Esophagus muscularis mucosa (tissue), 4 donors: ENCODE measurements around the gene SPSB2. TPM values are rescaled to one million over a fixed set of nuclear protein-coding genes. Genes with fewer than 3 reads are reported as not detected.
"Not testable (repeated sequence)": the region's sequence is repeated elsewhere in the genome, so short reads cannot be mapped to it uniquely, and the experiment has no call there.

ENCODE experiments used
- DNase-seq: peaks from one replicate; pipeline ENCODE4 v3.0.0-alpha.2; 2017; ENCODE audit errors: extremely low spot score
- H3K27ac ChIP-seq, 4 donors: fragments of 200-600 bp; sonication (generic); replicated peaks in 1 of 4; 1 replicate in 3 of 4; 2 replicates in 1 of 4; pipeline ENCODE4 v1.5.1; 2016 to 2019; ENCODE audit warnings: mild to moderate bottlenecking in 1 of 4
- H3K27me3 ChIP-seq, 4 donors: fragments of 200-600 bp; sonication (generic); one replicate each; pipeline versions ENCODE4 v1.5.1 to v1.6.0; 2016 to 2019
- H3K36me3 ChIP-seq, 4 donors: fragments of 200-600 bp; sonication (generic); one replicate each; pipeline ENCODE4 v1.5.1; 2016 to 2019
- H3K4me1 ChIP-seq, 4 donors: fragments of 200-600 bp; sonication (generic); one replicate each; pipeline ENCODE4 v1.5.1; 2016 to 2019
- H3K4me3 ChIP-seq, 4 donors: fragments of 200-600 bp; sonication (generic); 1 replicate in 2 of 4; 2 replicates in 2 of 4; pipeline ENCODE4 v1.5.1; 2016 to 2019; ENCODE audit warnings: mild to moderate bottlenecking in 4 of 4, moderate library complexity in 1 of 4
- H3K9me3 ChIP-seq, 4 donors: fragments of 200-600 bp; sonication (generic); 1 replicate in 3 of 4; 2 replicates in 1 of 4; pipeline ENCODE4 v1.5.1; 2016 to 2019
- EP300 ChIP-seq: sonication (generic); formaldehyde crosslinking; IDR thresholded peaks from one replicate; pipeline ENCODE4 v1.6.1; 2017; ENCODE audit warnings: antibody characterized with exemption
- POLR2A ChIP-seq: fragments of 450-650 bp; IDR thresholded peaks from one replicate; pipeline ENCODE4 v1.6.1; 2017; ENCODE audit warnings: antibody characterized with exemption, moderate library complexity, mild to moderate bottlenecking, low read depth
- POLR2AphosphoS5 ChIP-seq, 2 donors: sonication (generic); formaldehyde crosslinking; IDR thresholded peaks; one replicate each; pipeline ENCODE4 v1.6.1; 2017; ENCODE audit warnings: antibody characterized with exemption in 2 of 2
- WGBS: methylation state at CpG from one replicate; pipeline ENCODE4 v1.1.5; 2018; 5-methylcytosine and 5-hydroxymethylcytosine counted together
- intact Hi-C: fragments of 100-400 bp; cut with DNase I; formaldehyde crosslinking; loops from one replicate; pipeline ENCODE4 v1.15.1; 2023
- total RNA-seq, 4 donors: library from RNA; depleted of rRNA; stranded (reverse); fragments of >200 nt; gene quantifications; one replicate each; pipeline versions ENCODE4 v1.1.0 to v1.2.1, GENCODE V29; 2016
- TF ChIP-seq, protein P1 (sequence below), 3 experiments: fragments of 200-600 bp in 2 of 3; fragments of 450-650 bp in 1 of 3; sonication (generic) in 2 of 3; IDR thresholded peaks; one replicate each; pipeline ENCODE4 v1.5.1; 2017 to 2019; ENCODE audit warnings: antibody characterized with exemption in 3 of 3, mild to moderate bottlenecking in 2 of 3, moderate library complexity in 1 of 3

SPSB2 gene
- total RNA-seq, 4 donors from 2014 or later = 4.2 to 10.8 (median 8.5) TPM

DNA sequence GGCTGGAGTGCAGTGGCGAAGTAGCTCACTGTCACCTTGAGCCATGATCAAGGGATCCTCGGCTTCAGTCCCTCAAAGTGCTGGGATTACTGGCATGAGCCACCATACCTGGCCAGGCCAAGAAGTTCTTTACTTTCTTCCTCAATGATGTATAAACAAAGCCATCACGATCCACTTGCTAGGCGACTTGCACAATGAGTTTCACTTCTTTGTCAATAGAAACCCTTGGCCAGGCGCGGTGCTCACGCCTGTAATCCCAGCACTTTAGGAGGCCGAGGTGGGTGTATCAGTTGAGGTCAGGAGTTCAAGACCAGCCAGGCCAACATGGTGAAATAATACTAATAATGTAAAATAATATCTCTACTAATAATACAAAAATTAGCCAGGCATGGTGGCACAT is 14.4 kb upstream of the SPSB2 start:
- 82% methylated on average over 8 of the region's 8 CpGs for WGBS
- H3K36me3 ChIP-seq = peaks cover 9 to 32% (median 19%) of the 10 kb centered on the region in 4 donors
- H3K27me3 ChIP-seq = no peaks in the 10 kb centered on the region
- H3K9me3 ChIP-seq = no peaks in the 10 kb centered on the region
- DNase-seq = no peak
- peaks cover 0 to 22% (median 16%) of the 10 kb centered on the region in 4 donors for H3K4me1 ChIP-seq
- H3K27ac ChIP-seq = no peak overlapping the region
- intact Hi-C loops = no loop called here
- TF ChIP-seq POLR2AphosphoS5 (IDR thresholded peaks at IDR 0.05) = no peak
- TF ChIP-seq EP300 = no peak
- TF ChIP-seq, protein P1, sequence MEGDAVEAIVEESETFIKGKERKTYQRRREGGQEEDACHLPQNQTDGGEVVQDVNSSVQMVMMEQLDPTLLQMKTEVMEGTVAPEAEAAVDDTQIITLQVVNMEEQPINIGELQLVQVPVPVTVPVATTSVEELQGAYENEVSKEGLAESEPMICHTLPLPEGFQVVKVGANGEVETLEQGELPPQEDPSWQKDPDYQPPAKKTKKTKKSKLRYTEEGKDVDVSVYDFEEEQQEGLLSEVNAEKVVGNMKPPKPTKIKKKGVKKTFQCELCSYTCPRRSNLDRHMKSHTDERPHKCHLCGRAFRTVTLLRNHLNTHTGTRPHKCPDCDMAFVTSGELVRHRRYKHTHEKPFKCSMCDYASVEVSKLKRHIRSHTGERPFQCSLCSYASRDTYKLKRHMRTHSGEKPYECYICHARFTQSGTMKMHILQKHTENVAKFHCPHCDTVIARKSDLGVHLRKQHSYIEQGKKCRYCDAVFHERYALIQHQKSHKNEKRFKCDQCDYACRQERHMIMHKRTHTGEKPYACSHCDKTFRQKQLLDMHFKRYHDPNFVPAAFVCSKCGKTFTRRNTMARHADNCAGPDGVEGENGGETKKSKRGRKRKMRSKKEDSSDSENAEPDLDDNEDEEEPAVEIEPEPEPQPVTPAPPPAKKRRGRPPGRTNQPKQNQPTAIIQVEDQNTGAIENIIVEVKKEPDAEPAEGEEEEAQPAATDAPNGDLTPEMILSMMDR (IDR thresholded peaks at IDR 0.05) = no peak
- TF ChIP-seq POLR2A = no peak
- H3K4me3 ChIP-seq = no peak overlapping the region

DNA sequence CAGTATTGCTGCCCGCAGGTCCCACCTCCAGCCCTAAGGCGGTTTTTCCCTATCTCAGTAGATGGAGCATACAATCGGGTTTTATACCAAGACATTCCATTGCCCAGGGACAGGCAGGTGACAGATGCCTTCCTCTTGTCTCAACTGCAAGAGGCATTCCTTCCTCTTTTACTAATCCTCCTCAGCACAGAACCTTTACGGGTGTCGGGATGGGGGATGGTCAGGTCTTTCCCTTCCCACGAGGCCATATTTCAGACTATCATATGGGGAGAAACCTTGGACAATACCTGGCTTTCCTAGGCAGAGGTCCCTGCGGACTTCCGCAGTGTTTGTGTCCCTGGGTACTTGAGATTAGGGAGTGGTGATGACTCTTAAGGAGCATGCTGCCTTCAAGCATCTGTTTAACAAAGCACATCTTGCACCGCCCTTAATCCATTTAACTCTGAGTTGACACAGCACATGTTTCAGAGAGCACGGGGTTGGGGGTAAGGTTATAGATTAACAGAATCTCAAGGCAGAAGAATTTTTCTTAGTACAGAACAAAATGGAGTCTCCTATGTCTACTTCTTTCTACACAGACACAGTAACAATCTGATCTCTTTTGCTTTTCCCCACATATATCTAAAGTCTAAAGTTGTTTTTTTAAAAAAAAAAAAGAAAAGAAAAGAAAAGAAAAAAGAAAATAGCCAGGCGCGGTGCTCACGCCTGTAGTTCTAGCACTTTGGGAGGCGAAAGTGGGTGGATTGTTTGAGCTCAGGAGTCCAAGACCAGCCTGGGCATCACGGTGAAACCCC is 13.3 kb upstream of the SPSB2 start:
- H3K9me3 ChIP-seq, intact Hi-C loops, H3K27ac ChIP-seq, H3K4me3 ChIP-seq, H3K27me3 ChIP-seq, DNase-seq: not testable (repeated sequence)
- Histone ChIP-seq H3K4me1 (peaks cover 0 to 12% (median 9%) of the 10 kb centered on the region in 4 donors), H3K36me3 (peaks cover 9 to 33% (median 21%) of the 10 kb centered on the region in 4 donors)
- 80% methylated on average over 10 of the region's 15 CpGs for WGBS

DNA sequence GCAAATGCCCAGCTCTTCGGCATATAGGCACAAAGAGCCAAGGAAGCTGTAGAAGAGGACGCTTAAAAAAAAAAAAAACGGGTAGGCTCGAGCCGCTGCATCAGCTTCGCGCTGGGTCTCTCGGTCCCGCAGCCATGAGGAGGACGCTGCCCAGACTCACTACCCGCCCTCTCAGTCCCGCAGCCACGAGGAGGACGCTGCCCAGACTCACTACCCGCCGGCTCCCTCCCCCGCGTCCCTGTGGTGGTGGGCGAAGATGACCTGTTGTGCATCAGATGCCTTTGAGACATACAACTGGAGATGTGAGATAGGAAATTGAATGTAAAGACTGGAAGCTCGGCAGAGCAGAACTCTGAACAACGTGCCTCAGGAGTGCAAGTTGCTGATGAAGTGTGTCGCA is 11.4 kb upstream of the SPSB2 start:
- 72% methylated on average over 21 of the region's 22 CpGs for WGBS
- no peak for DNase-seq
- intact Hi-C loops = no loop called here
- Histone ChIP-seq H3K27me3 (no peaks in the 10 kb centered on the region), H3K9me3 (no peaks in the 10 kb centered on the region), H3K4me3 (no peak overlapping the region), H3K36me3 (peaks cover 9 to 33% (median 21%) of the 10 kb centered on the region in 4 donors), H3K4me1 (no peaks in the 10 kb centered on the region), H3K27ac (no peak overlapping the region)
- no peak for TF ChIP-seq POLR2AphosphoS5 (IDR thresholded peaks at IDR 0.05)
- TF ChIP-seq POLR2A = no peak
- TF ChIP-seq EP300 = no peak
- TF ChIP-seq, protein P1 (IDR thresholded peaks at IDR 0.05) = no peak

- intact Hi-C loops = no loop called here
- TF ChIP-seq, protein P1 (IDR thresholded peaks at IDR 0.05) = no peak
- TF ChIP-seq EP300 (no peak), POLR2AphosphoS5 (IDR thresholded peaks at IDR 0.05) (no peak)
- H3K4me3 ChIP-seq = no peak overlapping the region
- H3K36me3 ChIP-seq = peaks cover 9 to 33% (median 21%) of the 10 kb centered on the region in 4 donors
- no peaks in the 10 kb centered on the region for H3K9me3 ChIP-seq
- no peak for DNase-seq
- no peaks in the 10 kb centered on the region for H3K4me1 ChIP-seq
- 90% methylated on average over 11 of the region's 11 CpGs for WGBS
- no peak overlapping the region for H3K27ac ChIP-seq
- no peaks in the 10 kb centered on the region for H3K27me3 ChIP-seq
Measured at GRCh38 chr12:6883683-6884082, 10.6 kb upstream of the SPSB2 start.

DNA sequence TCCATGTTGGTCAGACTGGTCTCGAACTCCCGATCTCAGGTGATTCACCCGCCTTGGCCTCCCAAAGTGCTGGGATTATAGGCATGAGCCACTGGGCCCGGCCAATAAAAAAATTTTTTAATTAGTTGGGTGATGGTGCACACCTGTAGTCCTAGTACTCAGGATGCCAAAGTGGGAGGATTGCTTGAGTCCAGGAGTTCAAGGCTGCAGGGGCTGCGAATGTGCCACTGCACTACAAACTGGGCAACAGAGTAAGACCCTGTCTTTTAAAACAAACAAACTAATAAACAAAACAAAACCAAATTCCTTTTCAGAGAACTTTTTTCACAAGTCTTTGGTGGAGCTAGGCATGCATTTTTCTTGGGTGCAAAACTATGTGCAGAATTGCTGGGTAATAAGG is 10.1 kb upstream of the SPSB2 start:
- intact Hi-C loops = no loop called here
- H3K36me3 ChIP-seq = peaks cover 9 to 33% (median 21%) of the 10 kb centered on the region in 4 donors
- H3K27me3 ChIP-seq = no peaks in the 10 kb centered on the region
- TF ChIP-seq POLR2A = no peak
- TF ChIP-seq, protein P1 (IDR thresholded peaks at IDR 0.05) = no peak
- TF ChIP-seq EP300 = no peak
- TF ChIP-seq POLR2AphosphoS5 (IDR thresholded peaks at IDR 0.05) = no peak
- H3K4me3 ChIP-seq = no peak overlapping the region
- no peaks in the 10 kb centered on the region for H3K9me3 ChIP-seq
- H3K27ac ChIP-seq = no peak overlapping the region
- no peak for DNase-seq
- H3K4me1 ChIP-seq = no peaks in the 10 kb centered on the region
- WGBS = 89% methylated on average over 3 of the region's 5 CpGs

DNA sequence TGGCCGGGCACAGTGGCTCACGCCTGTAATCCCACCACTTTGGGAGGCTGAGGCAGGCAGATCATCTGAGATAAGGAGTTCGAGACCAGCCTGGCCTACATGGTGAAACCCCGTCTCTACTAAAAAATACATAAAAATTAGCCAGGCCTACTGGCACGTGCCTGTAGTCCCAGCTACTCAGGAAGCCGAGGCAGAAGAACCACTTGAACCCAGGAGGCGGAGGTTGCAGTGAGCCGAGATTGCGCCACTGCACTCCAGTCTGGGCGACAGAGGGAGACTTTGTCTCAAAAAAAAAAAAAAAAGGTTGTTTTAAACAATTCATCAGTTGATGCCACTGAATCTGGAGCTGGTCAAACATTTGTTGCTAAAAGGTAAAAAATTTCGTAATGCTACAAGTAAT is 6.7 kb upstream of the SPSB2 start:
- WGBS = 87% methylated on average over 11 of the region's 11 CpGs
- H3K4me1 ChIP-seq, H3K27ac ChIP-seq, H3K9me3 ChIP-seq, intact Hi-C loops, H3K27me3 ChIP-seq, H3K4me3 ChIP-seq, DNase-seq: not testable (repeated sequence)
- peaks cover 9 to 27% (median 19%) of the 10 kb centered on the region in 4 donors for H3K36me3 ChIP-seq

- not testable (repeated sequence) for H3K27me3 ChIP-seq, H3K9me3 ChIP-seq, DNase-seq
- Histone ChIP-seq H3K27ac (peak overlapping the region; percentile 86 to 89 (median 88)), H3K36me3 (peaks cover 11 to 26% (median 23%) of the 10 kb centered on the region in 4 donors), H3K4me1 (peaks cover 31 to 55% (median 45%) of the 10 kb centered on the region in 4 donors), H3K4me3 (peak overlapping the region; percentile 65 to 88 (median 70))
- intact Hi-C loops = loop anchor here (5.0 kb wide), 2 partner anchors 93 to 238 kb away; no protein-coding TSS in a partner anchor
- 59% methylated on average over 9 of the region's 9 CpGs for WGBS
Measured at GRCh38 chr12:6874015-6874368, 889 bp upstream of the SPSB2 start.
